SK-N-SH (cell line): Measurements from ENCODE around the gene ZKSCAN3. TPM values are rescaled to one million over a fixed set of nuclear protein-coding genes. Genes with fewer than 3 reads are reported as not detected.

Source experiments
- CTCF ChIA-PET: fragments of 300-600, 350-600 bp; formaldehyde crosslinking; extraction: SDS; loops from one replicate; lab custom pipeline; 2021; lab: Yijun Ruan, JAX
- POLR2A ChIA-PET: fragments of 350-600 bp; sonication (Branson Sonifier 250); formaldehyde crosslinking; extraction: SDS; loops from one replicate; lab custom pipeline; 2020; ENCODE audit warnings: antibody characterized with exemption, inconsistent platforms; lab: Yijun Ruan, JAX
- DNase-seq: peaks from one replicate; pipeline ENCODE4 v3.0.0; 2012
- H2AFZ ChIP-seq: fragments of 200-600 bp; sonication (generic); 2 replicates; pipeline ENCODE4 v1.8.1; 2016; ENCODE audit warnings: antibody characterized with exemption, mild to moderate bottlenecking, low read depth
- H3F3A ChIP-seq: fragments of 200-600 bp; sonication (generic); replicated peaks from 2 replicates; pipeline ENCODE3; 2016; ENCODE audit warnings: antibody characterized with exemption, mild to moderate bottlenecking; ENCODE audit not compliant: insufficient read depth
- H3K27ac ChIP-seq, 2 experiments: fragments of 200-500 bp in 1 of 2; fragments of 200-600 bp in 1 of 2; sonication (Bioruptor generic) in 1 of 2; sonication (generic), shearing (Covaris generic) in 1 of 2; 2 replicates each; pipeline versions ENCODE4 v1.5.1 to v1.6.1; 2014 to 2016; ENCODE audit warnings: low read depth in 2 of 2, inconsistent platforms in 1 of 2, low read length in 1 of 2, mild to moderate bottlenecking in 1 of 2, mixed read lengths in 1 of 2
- H3K27me3 ChIP-seq: fragments of 200-600 bp; sonication (generic), shearing (Covaris generic); 2 replicates; pipeline ENCODE4 v1.6.1; 2016; ENCODE audit warnings: mixed run types; ENCODE audit not compliant: insufficient read depth
- H3K36me3 ChIP-seq, 2 experiments: fragments of 200-500 bp in 1 of 2; fragments of 200-600 bp in 1 of 2; sonication (Bioruptor generic) in 1 of 2; sonication (generic) in 1 of 2; replicated peaks in 1 of 2; 2 replicates each; pipeline versions ENCODE3 to v1.5.1; 2014 to 2016; ENCODE audit warnings: low read length in 1 of 2, mild to moderate bottlenecking in 1 of 2; ENCODE audit not compliant: insufficient read depth in 2 of 2, control insufficient read depth in 1 of 2
- H3K4me1 ChIP-seq, 2 experiments: fragments of 200-500 bp in 1 of 2; fragments of 200-600 bp in 1 of 2; sonication (Bioruptor generic) in 1 of 2; sonication (generic), shearing (Covaris generic) in 1 of 2; 2 replicates each; pipeline versions ENCODE4 v1.5.1 to v1.6.1; 2014 to 2016; ENCODE audit warnings: low read depth in 1 of 2, low read length in 1 of 2, mixed run types in 1 of 2; ENCODE audit not compliant: insufficient read depth in 2 of 2, control insufficient read depth in 1 of 2
- H3K4me2 ChIP-seq: fragments of 200-600 bp; sonication (generic), shearing (Covaris generic); 2 replicates; pipeline ENCODE4 v1.6.1; 2017; ENCODE audit warnings: mixed run types
- H3K4me3 ChIP-seq, 2 experiments: fragments of 200-500 bp in 1 of 2; fragments of 200-600 bp in 1 of 2; sonication (Bioruptor generic) in 1 of 2; sonication (generic), shearing (Covaris generic) in 1 of 2; 2 replicates each; pipeline versions ENCODE4 v1.5.1 to v1.8.1; 2014 to 2016; ENCODE audit warnings: low read depth in 2 of 2, inconsistent platforms in 1 of 2, low read length in 1 of 2, mild to moderate bottlenecking in 1 of 2, mixed read lengths in 1 of 2, moderate library complexity in 1 of 2
- H3K79me2 ChIP-seq: fragments of 200-600 bp; sonication (generic); 2 replicates; pipeline ENCODE4 v1.8.1; 2017; ENCODE audit warnings: mild to moderate bottlenecking; ENCODE audit not compliant: insufficient read depth
- H3K9ac ChIP-seq: fragments of 200-600 bp; sonication (generic); 2 replicates; pipeline ENCODE4 v1.6.1; 2017; ENCODE audit warnings: mixed run types
- H3K9me2 ChIP-seq: fragments of 200-600 bp; sonication (generic); 2 replicates; pipeline ENCODE4 v1.6.1; 2017; ENCODE audit warnings: mixed run types
- H3K9me3 ChIP-seq: fragments of 200-600 bp; sonication (generic); 2 replicates; pipeline ENCODE4 v1.6.1; 2017; ENCODE audit warnings: mixed run types, mild to moderate bottlenecking, moderate library complexity
- H4K20me1 ChIP-seq: fragments of 200-600 bp; sonication (generic); 2 replicates; pipeline ENCODE4 v1.6.1; 2017; ENCODE audit warnings: mild to moderate bottlenecking, mixed run types; ENCODE audit not compliant: insufficient read depth
- CHD2 ChIP-seq: fragments of 150-350 bp; IDR thresholded peaks from 2 replicates; pipeline ENCODE4 v1.6.1; 2018; ENCODE audit warnings: low read length; ENCODE audit not compliant: partially characterized antibody
- ELF1 ChIP-seq: IDR thresholded peaks from 2 replicates; pipeline ENCODE4 v1.4.0; 2012
- EZH2phosphoT487 ChIP-seq: fragments of 200-600 bp; sonication (generic); IDR thresholded peaks from 2 replicates; pipeline ENCODE4 v1.6.1; 2017; ENCODE audit warnings: low read depth, mixed run types, mild to moderate bottlenecking, antibody characterized with exemption, moderate library complexity, borderline replicate concordance
- FOXJ3 ChIP-seq: sonication (generic); formaldehyde crosslinking; IDR thresholded peaks from 2 replicates; pipeline ENCODE4 v1.5.1; 2020; ENCODE audit warnings: mild to moderate bottlenecking, missing genetic modification reagents
- GABPA ChIP-seq: IDR thresholded peaks from 2 replicates; pipeline ENCODE4 v1.4.0; 2012; ENCODE audit warnings: low read depth, mild to moderate bottlenecking
- GATA2 ChIP-seq: sonication (generic); formaldehyde crosslinking; IDR thresholded peaks from 2 replicates; pipeline ENCODE4 v1.5.0; 2020; ENCODE audit warnings: mild to moderate bottlenecking, missing genetic modification reagents
- MEF2A ChIP-seq: IDR thresholded peaks from 2 replicates; pipeline ENCODE4 v1.4.0; 2012; ENCODE audit warnings: low read depth, borderline replicate concordance
- MXI1 ChIP-seq: IDR thresholded peaks from 2 replicates; pipeline ENCODE4 v1.6.1; 2012; ENCODE audit warnings: mild to moderate bottlenecking, low read depth, low read length, improper control_type of control experiment
- NFIC ChIP-seq: IDR thresholded peaks from 2 replicates; pipeline ENCODE4 v1.4.0; 2012; ENCODE audit warnings: borderline replicate concordance
- POLR2AphosphoS5 ChIP-seq: IDR thresholded peaks from 2 replicates; pipeline ENCODE4 v1.6.1; 2012; ENCODE audit warnings: low read depth, low read length
- TAF1 ChIP-seq: IDR thresholded peaks from 2 replicates; pipeline ENCODE4 v1.6.1; 2012; ENCODE audit warnings: low read depth, mild to moderate bottlenecking, low read length, moderate library complexity, borderline replicate concordance
- TCF12 ChIP-seq: IDR thresholded peaks from 2 replicates; pipeline ENCODE4 v1.4.0; 2012
- YY1 ChIP-seq: IDR thresholded peaks from 2 replicates; pipeline ENCODE4 v1.4.0; 2012; ENCODE audit warnings: low read depth, mild to moderate bottlenecking
- WGBS: methylation state at CpG from one replicate; pipeline ENCODE4 v1.1.6; 2017; ENCODE audit warnings: low lambda C conversion rate; 5-methylcytosine and 5-hydroxymethylcytosine counted together
- polyA plus RNA-seq, 3 experiments: library from polyadenylated mRNA; depleted of rRNA; stranded (reverse); fragments of >200 nt; gene quantifications; 2 replicates each; pipeline ENCODE4 v1.2.3, GENCODE V29; 2012
- TF ChIP-seq, protein P1 (sequence below): IDR thresholded peaks from 2 replicates; pipeline ENCODE4 v1.4.0; 2012; ENCODE audit warnings: low read depth, borderline replicate concordance
- TF ChIP-seq, protein P2 (sequence below): fragments of 150-350 bp; IDR thresholded peaks from 2 replicates; pipeline ENCODE4 v1.6.1; 2016; ENCODE audit warnings: mild to moderate bottlenecking, low read depth, low read length
- TF ChIP-seq, protein P3 (sequence below): fragments of 150-350 bp; IDR thresholded peaks from 2 replicates; pipeline ENCODE4 v1.6.1; 2017; ENCODE audit warnings: antibody characterized with exemption, low read length, low read depth, borderline replicate concordance

The ZKSCAN3 gene
- polyA plus RNA-seq, 1 of the 3 experiments (the other 2 are of a cell fraction), result 2.6 TPM

DNA sequence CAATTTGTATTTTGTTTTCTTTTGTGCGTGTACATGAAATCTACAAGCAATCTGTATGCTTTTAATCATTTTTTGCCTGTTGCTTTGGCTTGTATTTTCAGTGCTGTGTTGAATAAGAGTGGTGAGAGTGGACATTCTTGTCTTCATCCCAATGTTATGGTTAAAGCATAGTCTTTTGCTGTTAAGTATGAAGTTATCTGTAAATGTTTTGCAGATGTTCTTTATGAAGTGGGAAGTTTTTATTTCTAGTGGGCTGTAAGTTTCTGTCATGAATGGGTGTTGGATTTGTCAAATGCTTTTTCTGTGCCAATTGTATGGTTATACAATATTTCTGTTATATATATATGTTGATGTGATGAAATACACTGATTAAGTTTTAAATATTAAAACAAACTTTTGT is 24.2 kb downstream of the ZKSCAN3 start:
- Histone ChIP-seq H3F3A (peaks cover 8% of the 10 kb centered on the region), H3K27me3 (no peaks in the 10 kb centered on the region), H3K9me2 (no peaks in the 10 kb centered on the region), H4K20me1 (no peaks in the 10 kb centered on the region), H3K4me1 (no peaks in the 10 kb centered on the region), H3K9me3 (0 out of 2 replicates have a peak, but pooled peaks cover 2% of the 10 kb centered on the region), H3K4me3 (no peak overlapping the region), H2AFZ (no peak overlapping the region), H3K9ac (no peak overlapping the region), H3K79me2 (no peaks in the 10 kb centered on the region), H3K36me3 (peaks cover 18 to 20% of the 10 kb centered on the region in 2 experiments), H3K27ac (no peak overlapping the region), H3K4me2 (no peak overlapping the region)
- TF ChIP-seq YY1, result no peak
- no peak for TF ChIP-seq MXI1
- TF ChIP-seq POLR2AphosphoS5, result no peak
- no peak for DNase-seq
- 95% methylated on average over 1 of the region's 1 CpG for WGBS
- ChIA-PET POLR2A (no interaction called here), CTCF (no interaction called here)

DNA sequence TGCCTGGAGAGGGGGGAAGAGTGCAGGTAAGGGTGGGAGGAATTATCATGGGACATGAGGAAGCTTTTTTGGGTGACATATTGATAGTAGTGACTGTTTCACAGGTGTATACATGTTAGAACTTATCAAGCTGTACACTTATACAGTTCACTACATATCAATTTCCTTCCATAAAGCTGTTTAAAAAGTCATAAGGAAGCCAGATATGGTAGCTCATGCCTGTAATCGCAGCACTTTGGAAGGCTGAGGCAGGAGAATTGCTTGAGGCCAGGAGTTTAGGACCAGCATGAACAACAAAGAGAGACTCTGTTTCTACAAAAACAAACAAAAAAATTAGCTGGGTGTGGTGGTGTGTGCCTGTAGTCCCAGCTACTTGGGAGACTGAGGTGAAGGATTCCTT is 28.1 kb downstream of the ZKSCAN3 start:
- Histone ChIP-seq H3K9me3 (0 out of 2 replicates have a peak, but pooled peaks cover 7% of the 10 kb centered on the region), H3K36me3 (peaks cover 53 to 59% of the 10 kb centered on the region in 2 experiments), H3K27ac (no peak overlapping the region), H3K9ac (no peak overlapping the region), H3K9me2 (no peaks in the 10 kb centered on the region), H3K4me2 (no peak overlapping the region), H3K4me1 (no peaks in the 10 kb centered on the region; a peak in 1 of 4 replicates), H3F3A (peaks cover 4% of the 10 kb centered on the region), H3K27me3 (no peaks in the 10 kb centered on the region), H3K79me2 (peaks cover 11% of the 10 kb centered on the region), H3K4me3 (no peak overlapping the region), H4K20me1 (no peaks in the 10 kb centered on the region), H2AFZ (no peak overlapping the region)
- 95% methylated on average over 1 of the region's 1 CpG for WGBS
- ChIA-PET CTCF (interaction anchor here (0.9 kb wide), 1 partner anchor 22 kb away, joined by 3 read pairs; no protein-coding TSS in a partner anchor), POLR2A (no interaction called here)
- DNase-seq, result no peak
- TF ChIP-seq MXI1 (no peak), EZH2phosphoT487 (no peak), MEF2A (no peak)

DNA sequence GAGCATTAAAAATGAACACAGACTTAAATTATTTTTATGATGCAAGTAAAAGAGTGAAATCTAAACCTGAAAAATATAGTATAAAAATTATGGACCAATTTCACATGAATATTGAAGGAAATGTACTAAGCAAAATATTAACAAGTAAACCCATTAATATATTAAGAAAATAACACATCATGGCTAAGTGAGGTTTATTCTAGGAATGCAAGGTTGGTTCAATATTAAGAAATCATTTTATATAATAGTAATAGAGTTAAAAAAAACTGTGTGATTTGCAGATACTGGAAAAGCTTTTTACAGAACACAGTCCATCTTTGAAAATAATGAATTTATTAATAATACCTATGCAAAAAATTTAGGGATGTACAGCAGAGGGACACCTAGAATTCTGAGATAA is 28.9 kb downstream of the ZKSCAN3 start:
- 0 out of 2 replicates have a peak, but pooled peaks cover 7% of the 10 kb centered on the region for H3K9me3 ChIP-seq
- no peaks in the 10 kb centered on the region for H4K20me1 ChIP-seq
- peaks cover 54 to 62% of the 10 kb centered on the region in 2 experiments for H3K36me3 ChIP-seq
- no peak overlapping the region for H3K4me2 ChIP-seq
- POLR2A ChIA-PET, result no interaction called here
- no peaks in the 10 kb centered on the region for H3K9me2 ChIP-seq
- H3K4me3 ChIP-seq, result no peak overlapping the region
- H3F3A ChIP-seq, result peaks cover 5% of the 10 kb centered on the region
- no peaks in the 10 kb centered on the region for H3K27me3 ChIP-seq
- no peak overlapping the region for H3K27ac ChIP-seq
- CTCF ChIA-PET, result interaction anchor here (0.9 kb wide), 1 partner anchor 22 kb away, joined by 3 read pairs; no protein-coding TSS in a partner anchor
- no peak for DNase-seq
- peaks cover 13% of the 10 kb centered on the region for H3K79me2 ChIP-seq
- H3K9ac ChIP-seq, result no peak overlapping the region
- no peak for TF ChIP-seq FOXJ3 (CRISPR knock-in tag)
- TF ChIP-seq ELF1, result no peak
- no peak for TF ChIP-seq NFIC
- no peak for TF ChIP-seq POLR2AphosphoS5
- TF ChIP-seq, protein P1, sequence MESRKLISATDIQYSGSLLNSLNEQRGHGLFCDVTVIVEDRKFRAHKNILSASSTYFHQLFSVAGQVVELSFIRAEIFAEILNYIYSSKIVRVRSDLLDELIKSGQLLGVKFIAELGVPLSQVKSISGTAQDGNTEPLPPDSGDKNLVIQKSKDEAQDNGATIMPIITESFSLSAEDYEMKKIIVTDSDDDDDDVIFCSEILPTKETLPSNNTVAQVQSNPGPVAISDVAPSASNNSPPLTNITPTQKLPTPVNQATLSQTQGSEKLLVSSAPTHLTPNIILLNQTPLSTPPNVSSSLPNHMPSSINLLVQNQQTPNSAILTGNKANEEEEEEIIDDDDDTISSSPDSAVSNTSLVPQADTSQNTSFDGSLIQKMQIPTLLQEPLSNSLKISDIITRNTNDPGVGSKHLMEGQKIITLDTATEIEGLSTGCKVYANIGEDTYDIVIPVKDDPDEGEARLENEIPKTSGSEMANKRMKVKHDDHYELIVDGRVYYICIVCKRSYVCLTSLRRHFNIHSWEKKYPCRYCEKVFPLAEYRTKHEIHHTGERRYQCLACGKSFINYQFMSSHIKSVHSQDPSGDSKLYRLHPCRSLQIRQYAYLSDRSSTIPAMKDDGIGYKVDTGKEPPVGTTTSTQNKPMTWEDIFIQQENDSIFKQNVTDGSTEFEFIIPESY, result no peak
- no peak for TF ChIP-seq MXI1
- no peak for TF ChIP-seq TAF1
- TF ChIP-seq, protein P2, sequence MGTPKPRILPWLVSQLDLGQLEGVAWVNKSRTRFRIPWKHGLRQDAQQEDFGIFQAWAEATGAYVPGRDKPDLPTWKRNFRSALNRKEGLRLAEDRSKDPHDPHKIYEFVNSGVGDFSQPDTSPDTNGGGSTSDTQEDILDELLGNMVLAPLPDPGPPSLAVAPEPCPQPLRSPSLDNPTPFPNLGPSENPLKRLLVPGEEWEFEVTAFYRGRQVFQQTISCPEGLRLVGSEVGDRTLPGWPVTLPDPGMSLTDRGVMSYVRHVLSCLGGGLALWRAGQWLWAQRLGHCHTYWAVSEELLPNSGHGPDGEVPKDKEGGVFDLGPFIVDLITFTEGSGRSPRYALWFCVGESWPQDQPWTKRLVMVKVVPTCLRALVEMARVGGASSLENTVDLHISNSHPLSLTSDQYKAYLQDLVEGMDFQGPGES, result no peak
- no peak for TF ChIP-seq GATA2 (CRISPR knock-in tag)
- TF ChIP-seq CHD2, result no peak
- TF ChIP-seq GABPA, result no peak
- no peak for TF ChIP-seq TCF12
- TF ChIP-seq, protein P3, sequence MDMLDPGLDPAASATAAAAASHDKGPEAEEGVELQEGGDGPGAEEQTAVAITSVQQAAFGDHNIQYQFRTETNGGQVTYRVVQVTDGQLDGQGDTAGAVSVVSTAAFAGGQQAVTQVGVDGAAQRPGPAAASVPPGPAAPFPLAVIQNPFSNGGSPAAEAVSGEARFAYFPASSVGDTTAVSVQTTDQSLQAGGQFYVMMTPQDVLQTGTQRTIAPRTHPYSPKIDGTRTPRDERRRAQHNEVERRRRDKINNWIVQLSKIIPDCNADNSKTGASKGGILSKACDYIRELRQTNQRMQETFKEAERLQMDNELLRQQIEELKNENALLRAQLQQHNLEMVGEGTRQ, result no peak
- H3K4me1 ChIP-seq, result no peaks in the 10 kb centered on the region; a peak in 2 of 4 replicates
- no peak overlapping the region for H2AFZ ChIP-seq
